NOMO-1 (cell line): ENCODE measurements around the gene TMEM214.

Source experiments
- DNase-seq, 2 experiments: peaks; one replicate each; lab custom pipeline; 2025; ENCODE audit not compliant: unreplicated experiment in 2 of 2; lab: John Stamatoyannopoulos, UW

The TMEM214 gene

GRCh38 chr2:27039426-27039825 is 6.7 kb downstream of the TMEM214 start:
- no peak for DNase-seq

- no peak for DNase-seq
Observed at GRCh38 chr2:27039871-27040270, 7.1 kb downstream of the TMEM214 start.

GRCh38 chr2:27040282-27040681 is 7.5 kb downstream of the TMEM214 start:
- no peak for DNase-seq

- DNase-seq, result no peak
Observed at GRCh38 chr2:27041752-27042151, 9.0 kb downstream of the TMEM214 start.

- no peak for DNase-seq
Observed at GRCh38 chr2:27042159-27042661, 9.4 kb downstream of the TMEM214 start.

- no peak for DNase-seq
Observed at GRCh38 chr2:27042985-27043634, 10.3 kb downstream of the TMEM214 start.

- peak in 1 of 2 experiments; percentile 35 for DNase-seq
Observed at GRCh38 chr2:27049422-27050280, 16.9 kb downstream of the TMEM214 start.

GRCh38 chr2:27050281-27050995 is 17.7 kb downstream of the TMEM214 start:
- peak; percentile 86 to 91 for DNase-seq

- peak; percentile 85 to 91 for DNase-seq
Observed at GRCh38 chr2:27050996-27051901, 18.5 kb downstream of the TMEM214 start, which contains the start of gene AGBL5. AGBL5 (plus strand) TSS chr2:27051668; CDS start chr2:27052959, 1,291 bp downstream.

- no peak for DNase-seq
Observed at GRCh38 chr2:27051902-27052645, 19.3 kb downstream of the TMEM214 start.

GRCh38 chr2:27053321-27053720 is 20.6 kb downstream of the TMEM214 start:
- DNase-seq, result no peak

GRCh38 chr2:27053776-27054175 is 21.0 kb downstream of the TMEM214 start:
- DNase-seq, result no peak

- no peak for DNase-seq
Observed at GRCh38 chr2:27054721-27055120, 22.0 kb downstream of the TMEM214 start.

- no peak for DNase-seq
Observed at GRCh38 chr2:27057184-27057583, 24.4 kb downstream of the TMEM214 start.

GRCh38 chr2:27058210-27058609 is 25.4 kb downstream of the TMEM214 start:
- DNase-seq, result no peak

- no peak for DNase-seq
Observed at GRCh38 chr2:27059141-27059820, 26.5 kb downstream of the TMEM214 start.

- DNase-seq, result no peak
Observed at GRCh38 chr2:27060323-27060722, 27.6 kb downstream of the TMEM214 start.

- DNase-seq, result no peak
Observed at GRCh38 chr2:27065128-27065527, 32.4 kb downstream of the TMEM214 start.

- no peak for DNase-seq
Observed at GRCh38 chr2:27067385-27067784, 34.6 kb downstream of the TMEM214 start.
